ENCODE data around the gene EPSTI1.

GRCh38 chr13:43009506-43009905 is 17.5 kb upstream of the EPSTI1 start:
- TF ChIP-seq, protein P1, sequence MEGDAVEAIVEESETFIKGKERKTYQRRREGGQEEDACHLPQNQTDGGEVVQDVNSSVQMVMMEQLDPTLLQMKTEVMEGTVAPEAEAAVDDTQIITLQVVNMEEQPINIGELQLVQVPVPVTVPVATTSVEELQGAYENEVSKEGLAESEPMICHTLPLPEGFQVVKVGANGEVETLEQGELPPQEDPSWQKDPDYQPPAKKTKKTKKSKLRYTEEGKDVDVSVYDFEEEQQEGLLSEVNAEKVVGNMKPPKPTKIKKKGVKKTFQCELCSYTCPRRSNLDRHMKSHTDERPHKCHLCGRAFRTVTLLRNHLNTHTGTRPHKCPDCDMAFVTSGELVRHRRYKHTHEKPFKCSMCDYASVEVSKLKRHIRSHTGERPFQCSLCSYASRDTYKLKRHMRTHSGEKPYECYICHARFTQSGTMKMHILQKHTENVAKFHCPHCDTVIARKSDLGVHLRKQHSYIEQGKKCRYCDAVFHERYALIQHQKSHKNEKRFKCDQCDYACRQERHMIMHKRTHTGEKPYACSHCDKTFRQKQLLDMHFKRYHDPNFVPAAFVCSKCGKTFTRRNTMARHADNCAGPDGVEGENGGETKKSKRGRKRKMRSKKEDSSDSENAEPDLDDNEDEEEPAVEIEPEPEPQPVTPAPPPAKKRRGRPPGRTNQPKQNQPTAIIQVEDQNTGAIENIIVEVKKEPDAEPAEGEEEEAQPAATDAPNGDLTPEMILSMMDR (IDR thresholded peaks at IDR 0.05), result no peak
- TF ChIP-seq POLR2A (IDR thresholded peaks at IDR 0.05), result no peak
